GM21367 (cell line): ENCODE measurements around the gene PROM1.

ENCODE experiments used
- ATAC-seq: cut with Tn5 transposase; IDR thresholded peaks from one replicate; pipeline ENCODE4 v1.9.1; 2021; ENCODE audit not compliant: unreplicated experiment

The PROM1 gene

DNA sequence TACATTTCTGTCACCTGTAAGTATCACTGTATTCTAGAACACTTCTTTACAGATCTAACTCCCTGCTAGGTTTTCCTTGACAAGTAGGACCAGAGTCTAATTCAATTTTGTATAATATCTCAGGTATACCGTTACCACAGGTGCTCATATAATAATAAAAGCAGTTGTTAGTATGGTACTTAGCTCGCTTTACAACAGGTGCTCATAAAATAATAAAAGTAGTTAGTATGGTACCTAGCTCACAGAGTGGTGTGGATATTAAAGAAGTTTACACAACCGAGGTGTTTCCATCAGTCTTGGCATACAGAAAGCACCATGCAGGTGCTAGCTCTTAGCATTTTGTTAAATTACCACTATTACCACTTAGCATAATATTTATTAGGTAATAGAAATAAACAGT lies 88.0 kb downstream of the PROM1 start:
- ATAC-seq: no peak

GRCh38 chr4:15992167-15992485 lies 91.7 kb downstream of the PROM1 start:
- ATAC-seq: no peak

- ATAC-seq: no peak
These were observed 93.1 kb downstream of the PROM1 start for GRCh38 chr4:15990570-15991285.

DNA sequence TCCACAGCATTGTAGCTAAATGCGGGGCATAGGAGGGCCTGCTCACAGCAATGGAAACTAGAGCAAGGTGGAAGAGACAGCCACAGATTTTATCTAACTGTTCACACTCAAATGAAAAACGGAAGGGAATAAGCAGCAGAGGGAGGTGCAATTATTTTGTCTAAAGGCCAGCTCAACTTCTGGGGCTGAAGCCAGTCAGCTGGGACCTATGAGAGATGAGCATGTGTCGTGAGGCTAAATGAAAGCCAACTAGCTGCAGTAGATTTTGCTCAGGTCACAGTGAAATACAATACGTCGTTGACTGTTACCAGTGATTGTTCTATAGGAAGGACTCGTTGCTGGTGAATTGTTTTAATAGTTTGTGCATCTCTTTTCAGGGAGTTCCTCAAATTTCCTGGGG lies 94.4 kb downstream of the PROM1 start:
- no peak for ATAC-seq

DNA sequence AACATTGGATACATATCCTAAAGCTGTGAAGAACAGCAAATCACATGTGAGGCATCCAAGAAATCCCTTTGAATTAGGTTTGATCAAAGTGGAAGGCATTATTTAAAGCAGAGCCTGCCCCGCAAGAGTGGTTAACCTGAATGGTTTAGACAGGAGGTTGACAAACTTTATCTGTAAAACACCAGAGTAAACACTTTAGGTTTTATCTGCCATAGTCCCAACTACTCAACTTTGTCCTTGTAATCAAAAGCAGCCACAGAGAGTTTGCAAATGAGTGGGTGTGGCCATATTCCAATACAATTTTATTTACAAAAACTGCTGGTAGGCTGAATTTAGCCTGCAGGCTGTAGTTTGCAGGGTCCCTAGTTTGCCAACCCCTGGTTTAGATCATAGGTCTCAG lies 95.6 kb downstream of the PROM1 start:
- ATAC-seq: no peak

GRCh38 chr4:15986907-15987306 lies 96.9 kb downstream of the PROM1 start:
- no peak for ATAC-seq

- ATAC-seq: no peak
These were observed 100.2 kb downstream of the PROM1 start for GRCh38 chr4:15983610-15984009.

- ATAC-seq: no peak
These were observed 100.8 kb downstream of the PROM1 start for GRCh38 chr4:15982842-15983524.

GRCh38 chr4:15976456-15977447 lies 107.1 kb downstream of the PROM1 start:
- no peak for ATAC-seq

GRCh38 chr4:15971068-15971801 lies 112.6 kb downstream of the PROM1 start:
- no peak for ATAC-seq

GRCh38 chr4:15968551-15969300 lies 115.1 kb downstream of the PROM1 start:
- ATAC-seq: no peak

DNA sequence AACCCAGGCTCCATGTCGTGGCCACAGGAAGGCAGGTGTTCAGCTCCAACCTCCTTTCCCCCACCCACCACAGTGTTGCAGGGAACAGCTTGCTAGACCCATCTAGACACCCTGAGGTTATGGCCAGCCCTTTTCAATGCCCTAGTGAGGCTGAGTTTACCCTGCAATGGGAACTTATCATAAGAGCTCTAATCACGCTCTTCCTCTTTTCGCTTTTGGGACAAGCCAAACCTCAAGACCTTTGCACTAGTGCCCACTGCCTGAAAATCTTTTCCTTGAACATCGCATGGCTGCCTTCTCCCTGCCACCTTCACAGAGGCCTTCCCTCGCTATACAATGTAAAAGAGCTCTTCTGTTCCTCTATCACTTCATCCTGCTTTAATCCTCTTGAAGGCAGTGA lies 118.5 kb downstream of the PROM1 start:
- no peak for ATAC-seq

DNA sequence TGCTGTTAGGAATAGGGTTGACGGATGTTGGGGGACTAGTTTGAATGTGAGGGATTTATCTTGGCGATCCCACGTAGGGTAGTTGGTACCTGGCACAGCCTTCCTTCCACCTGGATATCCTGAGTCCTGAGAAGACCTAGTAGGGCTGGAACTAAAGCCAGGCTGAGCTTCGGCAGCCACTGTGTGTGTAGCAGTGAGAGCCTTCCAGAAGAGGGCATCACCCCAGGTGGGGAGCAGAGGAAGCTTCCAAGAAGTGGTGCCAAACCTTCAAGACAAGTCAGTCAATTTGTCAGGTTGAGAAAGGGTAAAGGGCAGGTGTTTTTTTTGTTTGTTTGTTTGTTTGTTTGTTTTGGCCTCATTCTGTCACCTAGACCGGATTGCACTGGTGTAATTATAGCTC lies 119.7 kb downstream of the PROM1 start:
- ATAC-seq: no peak

GRCh38 chr4:15963576-15963975 lies 120.2 kb downstream of the PROM1 start:
- peak; percentile 86 for ATAC-seq

DNA sequence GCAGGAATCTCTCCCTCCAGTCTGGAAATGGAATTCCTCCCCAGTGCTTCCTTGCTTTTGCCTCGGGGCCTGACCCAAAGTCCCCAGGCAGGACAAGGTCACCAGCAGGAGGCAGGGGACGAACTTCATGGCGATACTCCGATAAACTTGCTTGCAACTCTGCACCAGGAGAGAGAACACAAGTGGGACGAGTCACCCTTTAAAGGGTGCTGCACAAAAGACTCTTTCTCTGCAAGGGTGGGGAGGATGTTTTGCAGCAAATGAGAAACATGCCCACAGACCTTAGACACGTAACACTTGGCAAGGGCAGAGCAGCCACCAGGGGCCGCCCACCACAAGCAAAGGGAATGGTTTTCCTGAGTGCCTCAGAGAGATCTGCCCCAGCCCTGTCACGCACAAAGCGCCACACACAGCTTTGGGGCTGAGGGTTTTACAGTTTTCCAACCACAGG lies 120.8 kb downstream of the PROM1 start, which contains the start of gene FGFBP2:
Gene FGFBP2, minus strand, starts transcription at position 175 of the 451 bp plus-strand sequence. Its CDS starts 46 bp downstream, at position 129.
- peak; percentile 58 for ATAC-seq

GRCh38 chr4:15961781-15962510 lies 121.9 kb downstream of the PROM1 start:
- ATAC-seq: no peak

DNA sequence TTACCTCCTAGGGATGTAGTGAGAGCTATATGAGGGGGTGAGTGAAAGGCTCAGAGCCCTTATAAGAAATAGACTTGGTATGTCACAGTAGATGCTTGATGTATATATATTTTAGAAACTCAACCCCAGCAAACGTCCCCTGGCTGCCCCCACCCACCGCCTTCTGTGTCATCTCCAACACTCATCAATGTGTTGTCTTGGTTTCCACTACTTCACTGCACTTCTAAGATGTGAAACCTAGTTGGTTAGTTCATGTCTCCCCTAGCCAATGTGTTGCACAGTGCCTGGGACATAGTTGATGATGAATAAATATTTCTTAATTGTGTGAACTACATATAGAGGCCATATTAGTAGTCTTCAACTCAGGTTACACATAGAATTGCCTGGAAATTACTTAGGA lies 125.3 kb downstream of the PROM1 start:
- no peak for ATAC-seq

DNA sequence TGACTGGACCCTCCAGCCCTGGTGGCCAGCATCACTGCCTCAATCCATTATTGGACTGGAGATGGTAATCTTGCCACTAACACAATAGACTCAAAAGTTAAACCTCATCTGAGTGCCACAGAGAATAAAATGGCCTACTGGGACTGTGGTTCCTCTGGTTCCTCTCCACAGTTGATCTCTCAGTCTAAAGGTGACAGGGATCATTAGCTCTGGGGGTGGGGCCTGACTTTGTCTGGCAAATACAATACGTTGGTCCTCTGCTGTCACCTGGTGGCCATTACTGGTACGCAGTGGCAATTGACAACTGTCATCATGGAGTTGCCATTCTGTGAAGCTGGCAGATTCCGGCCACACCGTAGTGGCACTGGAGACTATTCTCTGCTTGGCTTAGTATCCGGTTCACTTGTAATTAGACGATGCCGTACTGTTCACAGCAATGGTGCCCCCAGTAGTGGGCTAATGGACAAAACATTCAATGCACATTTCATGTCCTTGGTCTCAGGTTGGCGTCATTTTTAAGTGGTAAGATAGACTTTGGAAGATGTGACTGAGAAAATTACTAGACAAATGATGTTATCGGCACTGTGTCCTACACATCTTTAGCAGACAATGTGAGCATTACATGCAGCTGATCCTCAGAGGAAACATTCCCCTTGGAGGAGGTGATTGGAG lies 127.5 kb downstream of the PROM1 start:
- peak; percentile 87 for ATAC-seq

DNA sequence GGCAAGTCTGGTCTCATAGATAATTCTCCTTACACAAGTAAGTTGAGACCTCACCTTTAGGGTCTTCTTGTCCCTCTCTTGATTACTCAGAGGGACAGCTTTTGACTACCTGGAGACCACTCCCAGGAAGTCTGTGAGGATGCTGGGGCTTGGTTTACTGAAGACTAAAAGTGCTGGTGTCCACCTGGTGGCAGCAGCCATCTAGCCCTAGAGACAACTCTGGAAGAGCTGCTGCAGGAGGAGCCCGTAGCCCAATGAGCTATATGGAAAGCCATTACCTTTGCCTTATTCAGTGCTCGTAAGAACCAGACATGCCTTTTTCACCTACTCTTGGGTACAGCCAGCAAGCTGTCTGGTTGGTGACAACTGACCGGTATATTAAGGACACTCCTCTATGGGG lies 128.2 kb downstream of the PROM1 start:
- ATAC-seq: no peak
